Stimulated activated CD8-positive, alpha-beta memory T cell treated with anti-CD3 and anti-CD28 coated beads, Interleukin-15, amount 100 ng/mL, for 24 hours (primary cell): ENCODE results near the gene CAMK2A.

Source experiments
- DNase-seq: peaks from one replicate; pipeline ENCODE4 v3.0.0-alpha.2; 2020; ENCODE audit warnings: low read depth

Gene CAMK2A

GRCh38 chr5:150299571-150300327 lies 10.2 kb upstream of the CAMK2A start:
- no peak for DNase-seq

- no peak for DNase-seq
These were observed 9.3 kb upstream of the CAMK2A start for GRCh38 chr5:150298701-150299451.

- no peak for DNase-seq
These were observed 8.5 kb upstream of the CAMK2A start for GRCh38 chr5:150297934-150298595.

GRCh38 chr5:150297236-150297890 lies 7.8 kb upstream of the CAMK2A start:
- DNase-seq = no peak

- DNase-seq = no peak
These were observed 6.9 kb upstream of the CAMK2A start for GRCh38 chr5:150296496-150296895.

- no peak for DNase-seq
These were observed 6.3 kb upstream of the CAMK2A start for GRCh38 chr5:150295741-150296486.

GRCh38 chr5:150295172-150295634 lies 5.6 kb upstream of the CAMK2A start:
- DNase-seq = no peak

- DNase-seq = no peak
These were observed 5.0 kb upstream of the CAMK2A start for GRCh38 chr5:150294551-150295071.

GRCh38 chr5:150293091-150293941 lies 3.7 kb upstream of the CAMK2A start:
- no peak for DNase-seq

GRCh38 chr5:150291388-150292385 lies 2.1 kb upstream of the CAMK2A start:
- no peak for DNase-seq

GRCh38 chr5:150288791-150289190 lies 782 bp downstream of the CAMK2A start:
- DNase-seq = no peak

GRCh38 chr5:150288361-150288760 lies 1.2 kb downstream of the CAMK2A start:
- DNase-seq = no peak

GRCh38 chr5:150286820-150287219 lies 2.8 kb downstream of the CAMK2A start:
- no peak for DNase-seq

- no peak for DNase-seq
These were observed 4.5 kb downstream of the CAMK2A start for GRCh38 chr5:150285114-150285513.

GRCh38 chr5:150284311-150284710 lies 5.3 kb downstream of the CAMK2A start:
- DNase-seq = no peak

- DNase-seq = no peak
These were observed 5.7 kb downstream of the CAMK2A start for GRCh38 chr5:150283904-150284303.

- DNase-seq = no peak
These were observed 7.6 kb downstream of the CAMK2A start for GRCh38 chr5:150281987-150282386.

- DNase-seq = no peak
These were observed 10.1 kb downstream of the CAMK2A start for GRCh38 chr5:150279330-150280020.
